Measurements from ENCODE around the gene RIPPLY2.
"Not testable (repeated sequence)": the region's sequence is repeated elsewhere in the genome, so short reads cannot be mapped to it uniquely, and the experiment has no call there.

Gene RIPPLY2

GRCh38 chr6:83883240-83883639, 30.1 kb downstream of the RIPPLY2 start:
- Histone ChIP-seq H3K27ac (ENCODE audit: low read depth, low read length) (no peak overlapping the region), H3K27me3 (ENCODE audit: control insufficient read depth in 1 of 2, insufficient read depth in 2 of 2, low read length in 2 of 2) (no peaks in the 10 kb centered on the region), H3K4me1 (ENCODE audit: insufficient read depth, low read length) (no peaks in the 10 kb centered on the region), H3K4me3 (ENCODE audit: low read depth in 1 of 2, low read length in 2 of 2) (no peak overlapping the region), H3K9ac (ENCODE audit: low read length) (no peak overlapping the region), H3K36me3 (ENCODE audit: insufficient read depth, low read length) (no peaks in the 10 kb centered on the region), H3K9me3 (ENCODE audit: low read length) (no peaks in the 10 kb centered on the region)

- Histone ChIP-seq H3K9me3 (ENCODE audit: low read length) (no peaks in the 10 kb centered on the region), H3K9ac (ENCODE audit: low read length) (no peak overlapping the region), H3K4me1 (ENCODE audit: insufficient read depth, low read length) (no peaks in the 10 kb centered on the region), H3K27me3 (ENCODE audit: control insufficient read depth in 1 of 2, insufficient read depth in 2 of 2, low read length in 2 of 2) (no peaks in the 10 kb centered on the region), H3K4me3 (ENCODE audit: low read depth in 1 of 2, low read length in 2 of 2) (no peak overlapping the region), H3K27ac (ENCODE audit: low read depth, low read length) (no peak overlapping the region), H3K36me3 (ENCODE audit: insufficient read depth, low read length) (no peaks in the 10 kb centered on the region)
Measured at GRCh38 chr6:83884523-83884922, 31.4 kb downstream of the RIPPLY2 start.

- Histone ChIP-seq H3K9me3 (ENCODE audit: low read length) (no peaks in the 10 kb centered on the region), H3K9ac (ENCODE audit: low read length) (no peak overlapping the region), H3K27ac (ENCODE audit: low read depth, low read length) (no peak overlapping the region), H3K36me3 (ENCODE audit: insufficient read depth, low read length) (no peaks in the 10 kb centered on the region), H3K4me3 (ENCODE audit: low read depth in 1 of 2, low read length in 2 of 2) (no peak overlapping the region), H3K4me1 (ENCODE audit: insufficient read depth, low read length) (no peaks in the 10 kb centered on the region), H3K27me3 (ENCODE audit: control insufficient read depth in 1 of 2, insufficient read depth in 2 of 2, low read length in 2 of 2) (no peaks in the 10 kb centered on the region)
Measured at GRCh38 chr6:83885984-83886383, 32.8 kb downstream of the RIPPLY2 start.

GRCh38 chr6:83889621-83890020, 36.5 kb downstream of the RIPPLY2 start:
- Histone ChIP-seq H3K4me3 (ENCODE audit: low read depth in 1 of 2, low read length in 2 of 2) (no peak overlapping the region), H3K4me1 (ENCODE audit: insufficient read depth, low read length) (no peaks in the 10 kb centered on the region), H3K36me3 (ENCODE audit: insufficient read depth, low read length) (peaks cover 4% of the 10 kb centered on the region), H3K27me3 (ENCODE audit: control insufficient read depth in 1 of 2, insufficient read depth in 2 of 2, low read length in 2 of 2) (no peaks in the 10 kb centered on the region), H3K9me3 (ENCODE audit: low read length) (no peaks in the 10 kb centered on the region), H3K27ac (ENCODE audit: low read depth, low read length) (no peak overlapping the region), H3K9ac (ENCODE audit: low read length) (no peak overlapping the region)

- Histone ChIP-seq H3K4me3 (ENCODE audit: low read depth in 1 of 2, low read length in 2 of 2) (no peak overlapping the region), H3K27me3 (ENCODE audit: control insufficient read depth in 1 of 2, insufficient read depth in 2 of 2, low read length in 2 of 2) (no peaks in the 10 kb centered on the region), H3K36me3 (ENCODE audit: insufficient read depth, low read length) (peaks cover 4% of the 10 kb centered on the region), H3K4me1 (ENCODE audit: insufficient read depth, low read length) (no peaks in the 10 kb centered on the region), H3K27ac (ENCODE audit: low read depth, low read length) (no peak overlapping the region), H3K9me3 (ENCODE audit: low read length) (no peaks in the 10 kb centered on the region), H3K9ac (ENCODE audit: low read length) (no peak overlapping the region)
Measured at GRCh38 chr6:83890520-83890919, 37.4 kb downstream of the RIPPLY2 start.

DNA sequence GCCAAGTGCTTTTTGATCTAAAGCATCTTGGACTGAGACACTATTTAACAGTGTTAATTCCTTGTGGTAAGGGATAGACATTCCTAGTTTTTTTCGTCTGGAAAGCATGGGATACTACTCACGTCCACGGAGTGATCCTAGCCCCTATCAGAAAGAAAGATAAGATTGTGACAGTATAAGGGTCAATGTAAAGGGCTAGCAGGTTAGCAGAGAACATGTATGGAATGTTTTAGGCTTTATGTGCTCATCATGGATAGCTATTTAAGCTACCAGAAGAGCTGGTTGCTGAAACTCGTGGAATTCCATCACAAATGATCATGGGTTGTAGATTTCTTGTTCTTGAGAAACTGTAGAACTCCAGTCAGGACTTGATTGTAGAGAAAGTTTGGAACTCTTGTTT, 38.4 kb downstream of the RIPPLY2 start:
- Histone ChIP-seq H3K27me3 (ENCODE audit: control insufficient read depth in 1 of 2, insufficient read depth in 2 of 2, low read length in 2 of 2) (no peaks in the 10 kb centered on the region), H3K4me1 (ENCODE audit: insufficient read depth, low read length) (no peaks in the 10 kb centered on the region), H3K36me3 (ENCODE audit: insufficient read depth, low read length) (peaks cover 4% of the 10 kb centered on the region), H3K4me3 (ENCODE audit: low read depth in 1 of 2, low read length in 2 of 2) (no peak overlapping the region), H3K9ac (ENCODE audit: low read length) (no peak overlapping the region), H3K9me3 (ENCODE audit: low read length) (no peaks in the 10 kb centered on the region), H3K27ac (ENCODE audit: low read depth, low read length) (no peak overlapping the region)

DNA sequence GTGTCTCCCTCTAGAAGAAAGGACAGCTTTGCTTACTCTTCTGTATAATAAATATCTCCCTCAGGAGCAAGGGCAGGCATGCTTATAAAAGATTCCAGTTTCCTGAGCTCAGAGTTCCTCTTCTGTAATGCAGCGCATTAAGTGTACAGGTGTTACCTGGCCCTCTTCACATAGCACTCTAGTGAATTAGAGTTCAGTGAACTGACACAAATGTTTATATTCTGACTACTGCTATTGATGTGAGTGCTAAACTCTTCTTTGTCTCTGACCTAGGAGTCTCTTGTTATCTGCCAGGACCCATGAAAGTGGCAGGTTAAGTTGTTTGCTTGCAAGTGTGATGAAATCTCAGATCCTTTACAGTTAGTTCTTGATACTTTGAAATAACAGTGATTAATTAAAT, 39.9 kb downstream of the RIPPLY2 start:
- Histone ChIP-seq H3K27ac (ENCODE audit: low read depth, low read length) (no peak overlapping the region), H3K36me3 (ENCODE audit: insufficient read depth, low read length) (peaks cover 4% of the 10 kb centered on the region), H3K9me3 (ENCODE audit: low read length) (no peaks in the 10 kb centered on the region), H3K9ac (ENCODE audit: low read length) (no peak overlapping the region), H3K27me3 (ENCODE audit: control insufficient read depth in 1 of 2, insufficient read depth in 2 of 2, low read length in 2 of 2) (no peaks in the 10 kb centered on the region), H3K4me1 (ENCODE audit: insufficient read depth, low read length) (no peaks in the 10 kb centered on the region), H3K4me3 (ENCODE audit: low read depth in 1 of 2, low read length in 2 of 2) (no peak overlapping the region)

DNA sequence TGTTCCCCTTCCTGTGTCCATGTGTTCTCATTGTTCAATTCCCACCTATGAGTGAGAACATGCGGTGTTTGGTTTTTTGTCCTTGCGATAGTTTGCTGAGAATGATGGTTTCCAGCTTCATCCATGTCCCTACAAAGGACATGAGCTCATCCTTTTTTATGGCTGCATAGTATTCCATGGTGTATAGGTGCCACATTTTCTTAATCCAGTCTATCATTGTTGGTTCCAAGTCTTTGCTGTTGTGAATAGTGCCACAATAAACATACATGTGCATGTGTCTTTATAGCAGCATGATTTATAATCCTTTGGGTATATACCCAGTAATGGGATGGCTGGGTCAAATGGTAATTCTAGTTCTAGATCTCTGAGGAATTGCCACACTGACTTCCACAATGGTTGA, 43.9 kb downstream of the RIPPLY2 start:
- not testable (repeated sequence) for H3K36me3 ChIP-seq (ENCODE audit: insufficient read depth, low read length); H3K9ac ChIP-seq (ENCODE audit: low read length); H3K9me3 ChIP-seq (ENCODE audit: low read length); H3K4me1 ChIP-seq (ENCODE audit: insufficient read depth, low read length); H3K27ac ChIP-seq (ENCODE audit: low read depth, low read length); H3K4me3 ChIP-seq (ENCODE audit: low read depth in 1 of 2, low read length in 2 of 2); H3K27me3 ChIP-seq (ENCODE audit: control insufficient read depth in 1 of 2, insufficient read depth in 2 of 2, low read length in 2 of 2)

GRCh38 chr6:83901624-83902023, 48.5 kb downstream of the RIPPLY2 start:
- Histone ChIP-seq H3K4me3 (ENCODE audit: low read depth in 1 of 2, low read length in 2 of 2) (no peak overlapping the region), H3K4me1 (ENCODE audit: insufficient read depth, low read length) (no peaks in the 10 kb centered on the region), H3K27me3 (ENCODE audit: control insufficient read depth in 1 of 2, insufficient read depth in 2 of 2, low read length in 2 of 2) (no peaks in the 10 kb centered on the region), H3K27ac (ENCODE audit: low read depth, low read length) (no peak overlapping the region), H3K9me3 (ENCODE audit: low read length) (no peaks in the 10 kb centered on the region), H3K9ac (ENCODE audit: low read length) (no peak overlapping the region), H3K36me3 (ENCODE audit: insufficient read depth, low read length) (no peaks in the 10 kb centered on the region)

DNA sequence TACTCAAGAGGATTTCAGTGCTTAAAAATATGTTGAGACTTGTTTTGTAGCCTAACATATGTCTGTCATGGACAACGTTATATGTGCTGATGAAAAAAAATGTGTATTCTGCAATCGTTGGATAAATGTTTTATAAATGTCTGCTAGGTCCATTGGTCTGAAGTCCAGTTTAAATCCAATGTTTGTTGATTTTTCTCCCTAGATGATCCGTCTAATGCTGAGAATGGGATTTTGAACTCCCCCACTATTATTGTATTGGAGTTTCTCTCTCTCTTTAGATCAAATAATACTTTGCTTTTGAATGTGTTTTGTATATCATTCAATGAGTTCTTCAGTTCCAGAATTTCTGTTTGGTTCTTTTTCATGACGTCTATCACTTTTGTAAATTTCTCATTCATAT, 51.2 kb downstream of the RIPPLY2 start:
- Histone ChIP-seq H3K27me3 (ENCODE audit: control insufficient read depth in 1 of 2, insufficient read depth in 2 of 2, low read length in 2 of 2) (no peaks in the 10 kb centered on the region), H3K9me3 (ENCODE audit: low read length) (no peaks in the 10 kb centered on the region), H3K4me3 (ENCODE audit: low read depth in 1 of 2, low read length in 2 of 2) (no peak overlapping the region), H3K36me3 (ENCODE audit: insufficient read depth, low read length) (no peaks in the 10 kb centered on the region), H3K4me1 (ENCODE audit: insufficient read depth, low read length) (no peaks in the 10 kb centered on the region), H3K27ac (ENCODE audit: low read depth, low read length) (no peak overlapping the region), H3K9ac (ENCODE audit: low read length) (no peak overlapping the region)

DNA sequence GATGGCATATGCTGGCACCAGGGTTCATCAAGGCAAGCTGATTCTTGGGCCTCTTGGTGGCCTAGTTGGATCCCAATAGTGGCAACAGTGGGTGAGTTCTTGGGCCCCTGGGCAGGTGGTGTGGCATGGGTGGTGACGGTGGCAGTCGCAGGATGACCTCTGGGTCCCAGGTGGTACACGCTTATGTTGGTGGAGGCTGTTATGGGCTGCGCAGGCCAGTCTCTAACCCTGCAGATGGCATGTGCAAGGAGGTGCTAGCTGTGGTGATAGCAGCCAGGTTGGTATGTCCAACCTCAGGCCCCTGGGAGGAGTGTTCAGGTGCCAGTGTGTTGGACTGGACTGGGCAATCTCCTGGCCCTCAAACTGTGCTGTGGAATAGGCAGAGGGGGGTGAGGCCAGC, 52.5 kb downstream of the RIPPLY2 start:
- no peaks in the 10 kb centered on the region for H3K36me3 ChIP-seq (ENCODE audit: insufficient read depth, low read length)
- no peaks in the 10 kb centered on the region for H3K9me3 ChIP-seq (ENCODE audit: low read length)
- no peak overlapping the region for H3K4me3 ChIP-seq (ENCODE audit: low read depth in 1 of 2, low read length in 2 of 2)
- no peaks in the 10 kb centered on the region for H3K4me1 ChIP-seq (ENCODE audit: insufficient read depth, low read length)
- H3K9ac ChIP-seq (ENCODE audit: low read length), result no peak overlapping the region
- no peak overlapping the region for H3K27ac ChIP-seq (ENCODE audit: low read depth, low read length)
- H3K27me3 ChIP-seq (ENCODE audit: control insufficient read depth in 1 of 2, insufficient read depth in 2 of 2, low read length in 2 of 2), result no peaks in the 10 kb centered on the region

Data from muscle layer of colon (tissue), 2 donors.